GM18858 (cell line): ENCODE measurements around the gene ASXL1.

Source experiments
- ATAC-seq: cut with Tn5 transposase; IDR thresholded peaks from one replicate; pipeline ENCODE4 v1.9.1; 2021; ENCODE audit not compliant: unreplicated experiment

Gene ASXL1

GRCh38 chr20:32451682-32452461 is 93.7 kb downstream of the ASXL1 start:
- no peak for ATAC-seq

- no peak for ATAC-seq
Observed at GRCh38 chr20:32452776-32453466, 94.8 kb downstream of the ASXL1 start.

DNA sequence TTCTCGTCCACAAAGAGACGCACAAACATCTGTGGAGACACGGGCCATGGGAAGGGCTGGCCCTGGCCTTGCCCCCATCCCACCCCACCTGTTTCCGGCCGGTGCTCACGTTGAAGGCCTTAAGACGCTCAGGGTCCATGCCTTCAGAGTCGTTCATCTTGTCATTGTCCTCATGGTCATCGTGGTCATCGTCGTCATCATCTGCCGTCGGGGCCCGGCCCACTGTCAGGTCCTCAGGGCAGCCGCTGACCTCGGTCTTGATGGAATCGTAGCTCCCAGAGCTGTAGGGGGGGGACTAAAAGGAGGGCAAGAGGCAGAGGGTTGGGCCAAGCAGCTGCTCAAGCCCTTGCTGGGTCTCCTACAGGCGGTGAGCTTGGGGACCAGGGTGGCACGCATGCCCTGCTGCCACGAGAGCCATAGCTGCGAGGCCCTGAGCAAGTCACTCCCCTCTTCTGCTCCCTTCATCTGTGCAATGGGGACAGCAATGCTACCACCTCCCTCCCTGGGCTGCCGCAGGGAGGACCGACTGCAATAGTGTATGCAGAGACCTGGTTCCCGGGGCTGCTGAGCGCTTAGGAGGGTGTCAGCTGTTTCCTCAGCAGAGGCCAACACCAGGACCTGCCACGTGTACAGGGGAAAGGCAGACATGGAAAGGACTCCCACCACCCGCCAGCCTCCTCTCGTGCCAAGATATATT is 95.5 kb downstream of the ASXL1 start:
- no peak for ATAC-seq

DNA sequence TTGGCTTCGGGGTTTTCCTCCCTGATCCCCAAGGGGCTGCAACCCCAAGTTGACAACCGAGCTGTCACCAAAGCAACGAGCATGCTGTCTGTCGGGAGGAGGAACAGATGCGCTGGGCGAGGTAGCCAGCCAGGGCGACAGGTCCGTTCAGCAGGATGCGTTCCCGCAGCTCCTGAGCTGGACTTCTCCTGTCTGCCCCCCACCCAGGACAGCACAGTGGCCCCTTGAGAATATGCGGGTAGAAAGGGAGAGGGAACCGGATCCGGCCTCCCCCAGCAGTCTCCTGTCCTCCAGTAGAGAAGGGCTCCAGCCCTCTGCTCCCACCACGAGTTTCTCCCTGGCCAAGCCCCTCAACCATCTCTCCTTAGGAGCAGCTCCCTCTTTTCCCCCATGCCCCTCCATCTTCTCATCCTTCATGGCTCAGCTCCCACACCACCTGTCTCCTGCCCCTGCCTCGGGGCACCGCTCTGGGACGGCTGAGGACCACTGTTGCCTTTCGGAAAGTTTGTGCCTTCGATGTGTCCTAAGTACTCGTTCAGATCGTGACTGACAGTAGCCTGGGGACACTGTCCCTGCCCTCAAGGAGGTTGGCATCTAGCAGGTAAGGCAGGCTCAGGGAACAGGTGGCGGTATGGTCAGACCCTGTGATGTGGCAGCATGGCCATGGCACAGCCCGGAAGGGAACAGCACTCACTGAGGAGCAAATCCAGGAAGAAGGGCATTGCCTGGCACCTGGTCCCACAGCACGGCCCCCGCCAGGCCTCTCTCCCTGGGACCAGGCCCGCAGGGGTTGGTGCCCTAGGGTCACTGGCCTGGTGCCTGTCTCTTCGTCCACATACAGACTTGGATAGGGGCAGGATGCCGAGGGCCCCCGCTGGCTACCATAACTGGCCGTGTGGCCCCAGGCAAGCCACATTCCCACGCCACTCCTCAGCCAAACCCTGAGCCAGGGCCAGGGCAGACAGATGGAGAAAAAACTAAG is 96.3 kb downstream of the ASXL1 start:
- no peak for ATAC-seq

GRCh38 chr20:32455171-32455900 is 97.2 kb downstream of the ASXL1 start:
- ATAC-seq: no peak

DNA sequence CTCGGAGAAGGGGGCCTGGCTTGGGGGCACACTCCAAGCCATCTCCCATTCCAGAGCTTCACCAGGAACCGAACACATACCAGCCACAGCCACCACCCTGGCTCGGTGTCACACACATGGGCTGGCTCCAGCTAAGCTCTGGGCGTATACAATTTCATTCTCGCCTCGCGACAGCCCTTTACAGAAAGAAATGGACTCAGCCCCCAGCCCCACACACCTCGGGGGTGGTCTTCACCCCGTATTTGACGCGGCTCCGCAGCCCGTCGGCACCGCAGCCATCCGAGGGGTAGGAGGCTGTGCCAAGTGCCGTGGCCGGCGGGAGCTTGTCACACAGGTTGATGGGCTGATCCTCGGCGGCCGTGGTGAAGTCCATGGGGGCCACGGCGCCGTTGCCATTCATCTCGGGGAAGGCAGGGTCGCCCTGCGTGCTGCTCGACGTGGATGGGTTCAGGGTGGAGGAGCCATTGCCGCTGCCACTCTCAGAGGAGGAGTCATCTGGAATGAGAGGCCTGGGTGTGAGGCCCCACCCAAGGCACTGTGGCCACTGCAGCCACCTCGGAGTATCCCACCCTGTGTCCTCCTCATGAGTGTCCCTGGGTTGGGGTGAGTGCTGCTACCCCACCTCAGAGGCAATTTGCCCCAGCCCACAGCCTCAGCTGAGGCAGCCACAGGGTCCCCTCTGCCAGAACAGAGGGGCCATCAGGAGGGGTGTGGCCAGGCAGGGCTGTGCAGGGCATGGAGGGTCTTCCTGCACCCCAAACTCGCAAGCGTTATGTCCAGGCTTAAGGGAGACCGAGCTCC is 98.0 kb downstream of the ASXL1 start:
- no peak for ATAC-seq

- no peak for ATAC-seq
Observed at GRCh38 chr20:32456869-32457478, 98.8 kb downstream of the ASXL1 start.

DNA sequence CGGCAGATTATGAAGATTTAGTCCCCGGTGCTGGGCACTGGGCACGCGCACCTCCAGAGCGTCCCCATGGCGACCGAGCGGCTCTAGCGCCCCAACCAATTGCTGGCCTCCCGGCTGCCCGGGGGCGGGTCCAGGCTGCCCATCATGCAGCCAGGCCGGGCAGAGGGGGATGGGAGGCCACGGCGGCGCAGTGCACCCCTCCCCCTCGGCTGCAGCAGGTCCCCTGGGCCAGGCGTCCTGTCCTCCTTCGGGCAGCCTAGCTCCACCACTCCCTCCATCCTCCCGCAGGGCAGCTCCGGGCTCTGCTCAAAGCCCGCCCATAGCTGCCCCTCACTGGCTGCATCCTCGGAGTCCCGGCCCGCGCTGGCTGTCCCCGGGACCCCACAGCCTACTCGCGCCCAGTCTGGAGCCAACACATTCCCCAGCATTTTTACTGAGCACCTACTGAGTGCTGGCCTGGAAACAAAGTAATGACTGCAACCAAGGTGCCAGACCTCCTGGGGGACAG is 99.4 kb downstream of the ASXL1 start:
- no peak for ATAC-seq

DNA sequence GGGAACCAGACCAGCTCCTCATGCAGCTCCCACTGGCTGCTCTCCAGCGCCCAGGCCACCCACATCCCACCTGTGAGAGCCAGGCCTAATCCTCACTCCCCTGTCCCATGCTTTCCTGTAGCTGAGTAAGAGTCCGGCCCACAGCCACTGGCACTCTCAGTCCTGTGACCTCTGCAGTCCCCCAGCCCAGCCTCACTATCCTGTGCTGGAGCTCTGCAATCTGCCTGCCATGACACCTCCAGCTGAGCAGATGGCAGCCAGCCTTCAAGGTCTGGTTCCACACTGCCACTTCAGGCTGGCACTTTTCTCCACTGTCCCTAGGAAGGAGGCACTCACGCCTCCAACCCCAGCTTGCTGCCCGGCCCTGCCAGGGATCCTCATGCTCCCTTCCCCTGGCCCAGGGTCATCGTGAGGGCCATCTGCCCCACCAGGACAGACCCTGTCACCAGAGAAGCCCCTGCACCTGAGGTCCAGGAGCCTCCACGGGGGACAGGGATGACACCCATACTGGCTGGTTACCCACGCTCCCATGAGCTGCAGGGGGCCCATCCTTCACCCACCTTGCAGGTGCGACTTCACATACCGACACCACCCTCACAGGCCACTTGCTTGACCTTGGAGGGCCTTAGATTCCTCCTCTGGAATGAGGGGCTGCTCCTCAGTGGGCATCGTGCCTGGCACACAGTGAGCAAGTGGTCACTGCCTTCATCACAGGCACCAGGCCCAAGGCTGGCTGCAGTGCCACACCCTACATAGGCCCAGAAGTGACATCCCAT is 100.1 kb downstream of the ASXL1 start:
- ATAC-seq: no peak

GRCh38 chr20:32458837-32459220 is 100.7 kb downstream of the ASXL1 start:
- no peak for ATAC-seq

DNA sequence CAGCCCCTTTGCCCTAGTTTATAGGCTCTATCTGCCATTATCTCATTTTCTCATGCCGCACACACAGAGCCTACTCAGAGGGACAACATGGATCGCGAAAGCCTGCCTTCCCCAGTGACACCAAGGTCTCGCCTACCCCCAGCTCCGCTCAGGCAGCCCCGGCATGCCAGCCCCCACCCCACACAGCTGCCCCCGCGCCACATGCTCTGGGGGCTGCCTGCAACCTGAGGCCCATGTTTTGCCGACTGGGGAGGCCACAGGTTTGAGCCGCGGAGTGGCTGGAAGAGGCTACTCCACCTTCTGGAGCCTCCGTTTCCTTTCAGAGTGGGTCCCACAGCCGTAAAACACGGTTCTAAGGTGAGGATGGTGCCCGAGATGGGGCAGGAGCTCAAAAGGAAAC is 102.1 kb downstream of the ASXL1 start:
- no peak for ATAC-seq

DNA sequence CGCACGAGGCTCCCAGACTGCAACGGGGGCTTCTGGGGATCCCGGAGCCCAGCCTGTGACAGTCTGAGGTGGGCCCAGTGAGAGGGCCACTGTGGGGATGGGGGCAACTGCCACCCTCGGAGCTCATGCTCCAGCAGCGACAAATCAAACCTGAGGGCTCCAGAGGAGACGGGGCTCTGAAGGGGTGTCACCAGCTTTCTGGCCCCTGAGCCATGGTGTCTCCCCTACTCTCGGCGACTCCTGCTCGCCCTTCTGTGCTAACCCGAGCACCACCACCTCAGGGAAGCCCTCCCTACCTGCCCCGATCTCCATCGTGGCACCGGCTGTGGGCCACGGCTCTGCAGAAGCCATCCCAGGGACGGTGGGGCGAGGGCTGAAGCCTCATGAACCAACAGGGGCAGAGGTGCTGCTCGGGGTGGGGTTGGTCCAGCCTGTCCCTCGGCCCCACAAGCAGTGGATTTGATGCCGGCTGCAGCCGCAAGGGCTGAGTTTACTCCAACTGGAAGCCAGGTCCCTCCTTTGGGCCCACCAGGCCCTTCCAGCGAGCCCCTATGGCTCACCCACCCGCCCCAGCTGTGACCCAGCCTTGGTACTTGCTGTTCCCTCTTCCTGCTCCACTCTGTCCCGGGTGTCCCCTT is 102.7 kb downstream of the ASXL1 start:
- ATAC-seq: no peak

DNA sequence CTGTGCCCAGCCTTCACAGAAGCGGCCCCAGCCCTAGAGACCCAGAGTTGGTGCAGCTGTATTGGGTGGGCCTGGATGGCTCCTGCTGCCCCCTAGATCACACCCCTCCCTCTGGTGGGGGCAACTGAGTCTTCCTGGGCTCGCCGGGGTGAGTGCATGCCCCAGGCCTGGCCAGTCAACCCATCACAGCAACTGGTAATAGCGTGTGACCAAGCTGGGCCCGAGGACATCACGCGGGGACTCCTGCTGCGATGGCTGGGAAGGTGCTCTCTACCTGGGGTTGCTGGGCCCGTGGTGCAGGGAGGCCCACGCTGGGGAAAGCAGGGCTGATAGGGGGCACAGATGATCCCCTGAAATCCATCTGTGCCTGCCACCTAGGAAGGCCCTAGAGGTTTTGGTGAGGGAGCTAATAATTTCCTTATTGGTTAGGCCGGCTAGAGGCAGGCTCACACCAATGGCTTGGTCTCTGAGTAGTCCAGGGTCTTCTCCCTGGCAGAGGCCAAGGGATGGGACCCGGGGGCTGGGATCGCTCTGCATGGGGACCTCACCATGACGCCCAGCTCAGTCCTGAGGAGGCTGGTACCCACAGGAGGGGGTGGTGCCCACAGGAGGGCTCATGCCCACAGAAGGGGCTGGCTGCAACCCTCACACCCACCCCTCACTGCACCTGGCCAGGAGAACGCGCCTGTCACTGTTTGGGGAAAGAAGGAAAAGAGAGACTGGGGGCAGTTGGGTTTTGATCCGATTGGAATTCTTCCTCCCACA is 103.9 kb downstream of the ASXL1 start:
- no peak for ATAC-seq

GRCh38 chr20:32462900-32463641 is 104.9 kb downstream of the ASXL1 start:
- ATAC-seq: no peak

- no peak for ATAC-seq
Observed at GRCh38 chr20:32463642-32464400, 105.7 kb downstream of the ASXL1 start.
